ENCODE data around the gene LARP6.

GRCh38 chr15:70870051-70870450, 16.1 kb upstream of the LARP6 start:
- no peak for TF ChIP-seq CTCF (IDR thresholded peaks at IDR 0.05 in 8 of 11, conservative IDR thresholded peaks at IDR 0.05 in 3 of 11)
- no peak for TF ChIP-seq POLR2AphosphoS5 (IDR thresholded peaks at IDR 0.05)
- TF ChIP-seq POLR2A (IDR thresholded peaks at IDR 0.05) = no peak

All from spleen (tissue), 7 donors.